Upper lobe of right lung (tissue), 1 donor: ENCODE results near the gene RTN1. TPM values are rescaled to one million over a fixed set of nuclear protein-coding genes. Genes with fewer than 3 reads are reported as not detected.
A peak's percentile ranks its signal among the peaks of the same experiment; 100 is the strongest.

Source experiments
- ATAC-seq: fragments of 200-7000 bp; cut with Tn5 transposase; one replicate; pipeline ENCODE4 v1.9.1; 2020; ENCODE audit warnings: mild to moderate bottlenecking, moderate library complexity
- DNase-seq: peaks from one replicate; pipeline ENCODE4 v3.0.0-alpha.2; 2020
- H3K27ac ChIP-seq: fragments of 200-600 bp; one replicate; pipeline ENCODE4 v1.8.0; 2022
- H3K27me3 ChIP-seq: fragments of 200-600 bp; one replicate; pipeline ENCODE4 v1.8.0; 2022; ENCODE audit warnings: mild to moderate bottlenecking
- H3K36me3 ChIP-seq: fragments of 200-600 bp; one replicate; pipeline ENCODE4 v1.8.0; 2022
- H3K4me1 ChIP-seq: fragments of 200-600 bp; one replicate; pipeline ENCODE4 v1.8.0; 2022
- H3K4me3 ChIP-seq: fragments of 200-600 bp; one replicate; pipeline ENCODE4 v1.8.0; 2022; ENCODE audit warnings: mild to moderate bottlenecking
- H3K9me3 ChIP-seq: fragments of 200-600 bp; one replicate; pipeline ENCODE4 v1.8.0; 2022
- CTCF ChIP-seq: fragments of 200-600 bp; IDR thresholded peaks from one replicate; pipeline ENCODE4 v1.8.0; 2022; ENCODE audit warnings: antibody characterized with exemption
- intact Hi-C: fragments of 100-400 bp; cut with DNase I; formaldehyde crosslinking; loops from one replicate; pipeline ENCODE4 v1.11.0; 2022
- long read RNA-seq: library from polyadenylated mRNA; unstranded; transcript quantifications from one replicate; pipeline ENCODE4 v2.0.0, GENCODE V29; 2021
- total RNA-seq: library from RNA; stranded (reverse); fragmentation: NEBNext Ultra II Directional; extraction: Animal tissue kit (Norgen Biotek cat#: 25700); gene quantifications from one replicate; pipeline ENCODE4 v1.2.1, GENCODE V29; 2021
- donor health status: DM: no; HTN: yes; CAD: no; lungs with severe emphysema.

Gene RTN1
- 9.6 TPM for total RNA-seq
- long read RNA-seq, transcript RTN1-201 (9 exons, 3,435 nt) = major isoform, 30 of 35 reads
- long read RNA-seq, partial matches to known transcripts = 2 of 35 reads
- long read RNA-seq, other reads (novel, unspliced or antisense) = 1 of 35 reads

- H3K9me3 ChIP-seq = no peaks in the 10 kb centered on the region
- peak within 1 kb of the TSS; percentile 54 for H3K4me3 ChIP-seq
- intact Hi-C loops = no loop called here
- DNase-seq (peak; percentile 87), ATAC-seq (peak; percentile 96)
- peaks cover 19% of the 10 kb centered on the region for H3K27me3 ChIP-seq
- no peaks in the 10 kb centered on the region for H3K4me1 ChIP-seq
- no peaks in the 10 kb centered on the region for H3K36me3 ChIP-seq
- H3K27ac ChIP-seq = no peak within 1 kb of the TSS
- TF ChIP-seq CTCF = no peak
Observed at GRCh38 chr14:59870277-59871165, at the start of gene RTN1. Gene RTN1 (minus strand): TSS chr14:59870776. CDS start chr14:59870630, 146 bp downstream.

- Histone ChIP-seq H3K4me3 (no peak overlapping the region), H3K9me3 (no peaks in the 10 kb centered on the region), H3K4me1 (peaks cover 13% of the 10 kb centered on the region), H3K27ac (no peak overlapping the region), H3K27me3 (peaks cover 37% of the 10 kb centered on the region), H3K36me3 (no peaks in the 10 kb centered on the region)
- TF ChIP-seq CTCF = no peak
- no peak for ATAC-seq
- intact Hi-C loops = no loop called here
- no peak for DNase-seq
Observed at GRCh38 chr14:59920378-59920683, 49.8 kb upstream of the RTN1 start.

- peaks cover 13% of the 10 kb centered on the region for H3K4me1 ChIP-seq
- DNase-seq = peak; percentile 69
- H3K4me3 ChIP-seq = peak within 1 kb of the TSS; percentile 47
- intact Hi-C loops = no loop called here
- peak; percentile 77 for ATAC-seq
- no peaks in the 10 kb centered on the region for H3K36me3 ChIP-seq
- no peaks in the 10 kb centered on the region for H3K9me3 ChIP-seq
- no peak for TF ChIP-seq CTCF
- peaks cover 37% of the 10 kb centered on the region for H3K27me3 ChIP-seq
- no peak within 1 kb of the TSS for H3K27ac ChIP-seq
Observed at GRCh38 chr14:59919570-59920377, 49.2 kb upstream of the RTN1 start, which contains the start of gene LRRC9. Gene LRRC9 (plus strand): TSS chr14:59920144.

GRCh38 chr14:59918824-59919569 is 48.4 kb upstream of the RTN1 start:
- peak overlapping the region; percentile 47 for H3K4me3 ChIP-seq

More at GRCh38 chr14:59918824-59919569, 48.4 kb upstream of the RTN1 start:
- Histone ChIP-seq H3K27me3 (peaks cover 37% of the 10 kb centered on the region), H3K9me3 (no peaks in the 10 kb centered on the region), H3K27ac (no peak overlapping the region), H3K36me3 (no peaks in the 10 kb centered on the region), H3K4me1 (peaks cover 13% of the 10 kb centered on the region)
- ATAC-seq = peak; percentile 70
- no peak for DNase-seq
- intact Hi-C loops = no loop called here
- TF ChIP-seq CTCF = peak; percentile 40
